Midbrain (tissue), 1 donor: Measurements from ENCODE around the gene RPS6KA4.
A peak's percentile ranks its signal among the peaks of the same experiment; 100 is the strongest.

ENCODE experiments used
- DNase-seq: peaks from one replicate; lab custom pipeline; 2025; lab: John Stamatoyannopoulos, UW

Gene RPS6KA4

GRCh38 chr11:64348383-64349024, 10.5 kb upstream of the RPS6KA4 start:
- DNase-seq, result no peak

- DNase-seq, result no peak
Observed at GRCh38 chr11:64349025-64349387, 10.0 kb upstream of the RPS6KA4 start.

GRCh38 chr11:64349404-64349803, 9.6 kb upstream of the RPS6KA4 start:
- no peak for DNase-seq

- DNase-seq, result no peak
Observed at GRCh38 chr11:64351136-64351631, 7.8 kb upstream of the RPS6KA4 start.

- no peak for DNase-seq
Observed at GRCh38 chr11:64352099-64352994, 6.6 kb upstream of the RPS6KA4 start.

DNA sequence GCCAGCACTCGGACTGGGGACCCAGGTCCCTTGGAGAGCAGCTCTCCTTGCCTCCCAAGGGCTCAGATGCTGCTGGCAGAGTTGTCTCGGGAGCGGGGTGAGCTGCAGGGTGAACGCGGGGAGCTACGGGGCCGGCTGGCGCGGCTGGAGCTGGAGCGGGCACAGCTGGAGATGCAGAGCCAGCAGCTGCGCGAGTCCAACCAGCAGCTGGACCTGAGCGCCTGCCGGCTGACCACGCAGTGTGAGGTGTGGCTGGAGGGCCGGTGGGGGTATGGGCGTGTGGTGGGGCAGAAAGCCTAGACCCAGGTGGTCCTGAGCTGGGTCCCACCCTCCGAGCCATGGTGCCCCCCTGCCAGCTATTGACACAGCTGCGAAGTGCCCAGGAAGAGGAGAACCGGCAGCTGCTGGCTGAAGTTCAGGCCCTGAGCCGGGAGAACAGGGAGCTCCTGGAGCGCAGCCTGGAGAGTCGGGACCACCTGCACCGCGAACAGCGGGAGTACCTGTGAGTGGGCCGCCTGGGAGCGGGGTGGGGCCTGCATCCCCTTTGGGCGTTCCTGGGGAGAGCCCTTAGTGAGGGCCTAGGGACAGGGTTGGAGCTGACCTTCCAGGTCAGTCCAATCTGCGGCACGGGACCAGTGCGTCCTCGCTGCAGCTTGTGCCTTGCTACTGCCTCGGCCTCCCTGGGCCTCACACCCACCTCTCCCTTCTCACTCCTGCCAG, 5.8 kb upstream of the RPS6KA4 start:
- no peak for DNase-seq

GRCh38 chr11:64353715-64354506, 5.1 kb upstream of the RPS6KA4 start:
- DNase-seq, result no peak

DNA sequence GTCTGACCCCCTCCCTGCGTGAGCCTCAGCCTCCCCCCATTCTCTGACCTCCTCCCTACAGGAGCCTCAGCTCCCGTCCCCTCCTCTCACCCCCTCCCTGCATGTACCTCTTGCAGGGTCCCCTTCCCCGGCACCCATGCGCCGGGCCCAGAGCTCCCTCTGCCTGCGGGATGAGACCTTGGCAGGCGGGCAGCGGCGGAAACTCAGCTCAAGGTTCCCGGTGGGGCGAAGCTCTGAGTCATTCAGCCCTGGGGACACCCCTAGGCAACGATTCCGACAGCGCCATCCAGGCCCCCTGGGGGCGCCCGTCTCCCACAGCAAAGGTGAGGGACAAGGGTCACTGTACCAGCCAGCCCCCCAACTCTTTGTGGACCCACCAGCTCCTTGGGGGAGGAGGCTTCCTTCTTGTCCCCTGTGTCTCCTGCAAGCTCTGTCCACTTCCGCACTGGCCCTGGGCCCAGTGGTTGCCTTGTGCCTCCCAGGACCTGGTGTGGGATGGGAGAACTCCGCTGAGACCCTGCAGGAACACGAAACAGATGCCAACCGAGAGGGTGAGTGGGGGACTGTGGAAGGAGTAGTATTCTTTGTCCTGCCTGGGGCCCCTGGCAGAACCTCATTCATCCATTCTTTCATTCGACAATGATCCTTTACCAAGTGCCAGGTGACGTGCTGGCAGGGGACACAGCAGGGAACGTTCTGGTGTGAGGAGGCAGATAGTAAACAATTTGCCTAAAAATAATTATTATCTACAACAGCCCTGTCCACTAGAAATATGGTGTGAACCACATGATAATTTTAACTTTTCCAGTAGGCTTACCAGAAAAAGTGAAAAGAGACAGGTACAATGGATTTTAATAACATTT, 3.7 kb upstream of the RPS6KA4 start:
- DNase-seq, result peak; percentile 76

GRCh38 chr11:64356498-64357411, 2.2 kb upstream of the RPS6KA4 start:
- no peak for DNase-seq

DNA sequence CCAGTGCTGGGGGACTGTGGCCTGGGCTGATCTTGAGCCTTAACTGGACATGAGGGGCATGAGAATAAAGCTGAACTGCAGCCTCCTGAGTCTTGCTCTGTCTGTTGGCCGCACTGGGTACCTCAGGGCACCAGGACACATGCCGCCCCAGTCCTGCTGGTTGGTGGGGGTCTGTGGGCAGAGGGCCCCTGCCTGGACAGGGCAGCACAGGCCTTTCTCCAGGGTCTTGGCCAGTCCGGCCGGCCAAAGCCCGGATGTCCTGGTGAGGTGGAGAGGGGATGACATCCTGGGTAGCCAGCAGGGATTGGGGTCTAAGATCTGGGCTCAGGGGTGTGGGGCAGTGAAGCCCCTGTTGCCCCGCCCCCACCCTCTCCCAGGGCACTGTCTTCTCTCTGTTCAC, 1.5 kb upstream of the RPS6KA4 start:
- no peak for DNase-seq

DNA sequence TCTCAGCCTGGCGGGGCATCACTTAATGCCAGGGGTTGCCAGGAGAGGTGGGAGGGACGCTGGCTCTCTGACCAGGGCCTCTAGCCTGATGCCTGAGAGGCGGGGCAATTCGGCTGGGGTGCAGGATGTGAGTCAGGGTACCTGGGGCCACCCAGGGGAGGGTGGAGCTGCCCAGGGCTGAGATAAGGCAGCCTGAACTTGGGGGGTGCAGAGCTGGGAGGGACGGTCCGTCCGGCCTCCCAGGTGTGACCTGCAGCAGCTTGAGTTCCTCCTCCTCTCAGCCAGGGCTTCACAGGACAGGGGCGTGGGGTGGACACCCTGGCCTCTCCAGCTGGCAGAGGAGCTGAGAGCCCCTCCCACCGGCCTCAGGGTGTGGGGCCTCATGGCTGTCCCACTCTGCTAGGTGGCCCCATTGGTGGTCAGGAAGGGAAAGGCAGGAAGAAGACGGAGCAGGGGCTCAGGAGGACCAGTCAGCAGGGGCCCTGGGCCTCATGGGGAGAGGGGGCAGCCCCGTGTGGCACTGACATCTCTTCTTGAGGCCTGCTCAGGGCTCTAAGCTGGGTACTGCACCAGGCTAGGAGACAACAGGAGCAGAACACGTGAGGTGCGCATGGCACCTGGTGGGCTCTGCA, 942 bp upstream of the RPS6KA4 start:
- DNase-seq, result no peak

GRCh38 chr11:64358536-64358906, 441 bp upstream of the RPS6KA4 start:
- no peak for DNase-seq

GRCh38 chr11:64359712-64360445, 917 bp downstream of the RPS6KA4 start:
- no peak for DNase-seq

- DNase-seq, result no peak
Observed at GRCh38 chr11:64360448-64360921, 1.5 kb downstream of the RPS6KA4 start.

- no peak for DNase-seq
Observed at GRCh38 chr11:64361659-64362058, 2.7 kb downstream of the RPS6KA4 start.

DNA sequence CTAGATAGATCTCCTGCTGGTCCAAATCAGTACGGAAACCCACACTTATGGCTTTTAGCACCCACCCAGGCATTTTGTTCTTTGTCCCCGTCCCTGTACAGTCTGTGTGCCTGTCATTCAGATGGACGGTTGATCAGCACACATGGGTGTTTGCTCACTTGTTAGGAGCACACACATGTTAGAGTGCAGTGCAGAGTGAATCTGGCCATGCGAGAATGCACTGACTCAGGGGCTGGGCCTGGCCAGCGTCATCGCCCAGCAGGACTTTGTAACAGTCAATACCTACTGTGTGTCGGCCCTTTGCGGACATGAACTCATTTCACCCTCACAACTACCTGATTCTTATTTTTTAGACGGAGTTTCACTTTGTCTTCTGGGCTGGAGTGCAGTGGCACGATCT, 3.4 kb downstream of the RPS6KA4 start:
- no peak for DNase-seq

DNA sequence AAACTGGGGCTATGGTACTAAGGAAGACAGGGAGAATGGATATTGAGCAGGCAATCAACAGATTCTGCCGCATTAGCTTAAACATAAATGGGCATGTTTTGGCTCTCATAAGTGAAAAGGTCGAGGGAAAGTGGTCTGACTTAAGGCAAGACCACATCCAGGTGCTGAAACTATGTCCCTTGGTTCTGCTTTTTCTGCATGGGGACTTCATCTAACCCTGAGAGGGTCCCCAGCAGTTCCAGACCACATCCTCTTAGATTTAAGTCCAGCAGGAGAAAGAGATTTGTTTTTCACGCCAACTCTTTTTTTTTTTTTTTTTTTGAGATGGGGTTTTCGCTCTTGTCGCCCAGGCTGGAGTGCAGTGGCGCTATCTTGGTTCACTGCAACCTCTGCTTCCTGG, 5.5 kb downstream of the RPS6KA4 start:
- no peak for DNase-seq

DNA sequence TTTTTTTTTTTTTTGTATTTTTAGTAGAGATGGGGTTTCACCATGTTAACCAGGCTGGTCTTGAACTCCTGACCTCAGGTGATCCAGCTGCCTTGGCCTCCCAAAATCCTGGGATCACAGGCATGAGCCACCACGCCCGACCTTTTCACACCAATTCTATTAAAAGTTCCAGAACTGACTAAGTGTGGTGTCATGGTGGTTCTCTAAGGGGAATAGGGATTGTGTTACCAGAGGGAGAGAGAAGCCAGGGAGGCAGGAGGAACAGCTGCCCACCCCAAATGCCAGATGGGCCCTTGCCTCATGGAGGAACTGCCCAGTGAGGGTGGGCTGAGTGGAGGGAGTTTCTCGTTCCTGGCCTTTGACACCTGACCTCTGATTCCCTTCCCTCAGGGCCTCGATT, 5.9 kb downstream of the RPS6KA4 start:
- no peak for DNase-seq

- no peak for DNase-seq
Observed at GRCh38 chr11:64366751-64367150, 7.8 kb downstream of the RPS6KA4 start.
